OCI-LY1 (cell line): Measurements from ENCODE around the gene HAUS3.

Source experiments
- H2AFZ ChIP-seq: fragments of 200-600 bp; sonication (generic), shearing (Covaris generic); 2 replicates; pipeline ENCODE4 v1.6.0; 2014; ENCODE audit warnings: antibody characterized with exemption, mild to moderate bottlenecking, low read length
- H3F3A ChIP-seq: fragments of 200-600 bp; sonication (generic), shearing (Covaris generic); 2 replicates; pipeline ENCODE4 v1.6.0; 2014; ENCODE audit warnings: mild to moderate bottlenecking, antibody characterized with exemption, low read length, moderate library complexity; ENCODE audit not compliant: insufficient read depth
- H3K27ac ChIP-seq: fragments of 200-600 bp; sonication (generic); 2 replicates; pipeline ENCODE4 v1.5.1; 2014; ENCODE audit warnings: low read length, mixed run types, mild to moderate bottlenecking, low read depth; ENCODE audit not compliant: poor library complexity, severe bottlenecking
- H3K27me3 ChIP-seq: fragments of 200-600 bp; sonication (generic); 2 replicates; pipeline ENCODE4 v1.6.0; 2014; ENCODE audit warnings: antibody characterized with exemption, mild to moderate bottlenecking, low read length, moderate library complexity; ENCODE audit not compliant: insufficient read depth
- H3K36me3 ChIP-seq: fragments of 200-600 bp; sonication (generic); 2 replicates; pipeline ENCODE4 v1.6.1; 2014; ENCODE audit warnings: mild to moderate bottlenecking, antibody characterized with exemption, low read length, moderate library complexity, mixed read lengths; ENCODE audit not compliant: insufficient read depth
- H3K4me1 ChIP-seq: fragments of 200-600 bp; sonication (generic); 2 replicates; pipeline ENCODE4 v1.5.1; 2014; ENCODE audit warnings: mild to moderate bottlenecking, low read length, moderate library complexity; ENCODE audit not compliant: insufficient read depth, severe bottlenecking
- H3K4me2 ChIP-seq: fragments of 200-600 bp; sonication (generic), shearing (Covaris generic); 2 replicates; pipeline ENCODE4 v1.6.1; 2014; ENCODE audit warnings: low read length
- H3K4me3 ChIP-seq: fragments of 200-600 bp; sonication (generic); 2 replicates; pipeline ENCODE4 v1.5.1; 2014; ENCODE audit warnings: low read length, low read depth, mild to moderate bottlenecking, mixed read lengths; ENCODE audit not compliant: poor library complexity, severe bottlenecking
- H3K79me2 ChIP-seq: fragments of 200-600 bp; shearing (Covaris generic); 2 replicates; pipeline ENCODE4 v1.6.1; 2016; ENCODE audit warnings: mixed run types, low read length, mixed read lengths; ENCODE audit not compliant: insufficient read depth
- H3K9ac ChIP-seq: fragments of 200-600 bp; sonication (generic), shearing (Covaris generic); 2 replicates; pipeline ENCODE4 v1.6.1; 2014; ENCODE audit warnings: mild to moderate bottlenecking, low read length, mixed read lengths
- H3K9me2 ChIP-seq: fragments of 200-600 bp; sonication (generic), shearing (Covaris generic); 2 replicates; pipeline ENCODE4 v1.6.1; 2014; ENCODE audit warnings: low read depth, mild to moderate bottlenecking, low read length, mixed read lengths
- H3K9me3 ChIP-seq: fragments of 200-600 bp; shearing (Covaris generic); 2 replicates; pipeline ENCODE4 v1.6.1; 2014; ENCODE audit warnings: low read length, mixed read lengths
- H4K20me1 ChIP-seq: fragments of 200-600 bp; sonication (generic), shearing (Covaris generic); 2 replicates; pipeline ENCODE4 v1.6.0; 2016; ENCODE audit warnings: mild to moderate bottlenecking, low read length; ENCODE audit not compliant: insufficient read depth
- EZH2 ChIP-seq: fragments of 200-600 bp; sonication (generic), shearing (Covaris generic); IDR thresholded peaks from 2 replicates; pipeline ENCODE4 v1.8.0; 2017; ENCODE audit warnings: borderline replicate concordance, mixed run types, mild to moderate bottlenecking, antibody characterized with exemption, low read length, moderate library complexity, mixed read lengths
- TF ChIP-seq, protein P1 (sequence below): fragments of 200-600 bp; sonication (generic), shearing (Covaris generic); IDR thresholded peaks from 2 replicates; pipeline ENCODE4 v1.5.1; 2017; ENCODE audit warnings: mild to moderate bottlenecking, antibody characterized with exemption, low read length, moderate library complexity, mixed read lengths

HAUS3 gene

DNA sequence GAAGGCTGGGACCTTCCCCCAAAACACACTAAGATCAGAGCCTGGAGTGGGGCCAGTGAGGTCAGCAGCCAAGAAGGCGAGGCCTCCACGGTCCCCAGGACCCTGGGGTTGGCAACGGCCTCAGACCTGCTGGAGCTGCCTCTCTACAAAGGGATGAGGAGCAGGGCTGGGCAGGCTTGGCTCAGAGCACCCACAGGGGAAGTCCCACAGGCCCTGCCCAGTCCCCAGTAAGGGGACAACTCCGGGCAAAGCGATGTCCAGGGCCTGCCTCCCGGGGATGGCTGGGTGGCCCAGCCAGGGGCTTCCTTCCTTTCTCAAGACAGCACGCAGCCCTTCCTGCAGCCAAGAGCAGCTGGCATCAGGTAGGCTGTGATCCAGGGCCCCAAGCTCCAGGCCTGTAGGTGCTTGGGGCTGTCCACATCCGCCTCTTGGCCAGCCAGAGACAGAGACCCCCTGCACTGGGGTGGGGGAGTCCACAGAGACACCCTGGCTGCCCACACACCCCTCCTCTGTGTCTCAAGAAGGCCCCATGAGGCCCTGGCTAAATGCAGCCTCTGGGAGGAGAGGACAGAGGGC, 14.3 kb upstream of the HAUS3 start:
- Histone ChIP-seq H2AFZ (no peak overlapping the region), H3K27me3 (no peaks in the 10 kb centered on the region), H4K20me1 (no peaks in the 10 kb centered on the region), H3F3A (no peaks in the 10 kb centered on the region), H3K79me2 (no peaks in the 10 kb centered on the region), H3K9ac (no peak overlapping the region), H3K9me3 (no peaks in the 10 kb centered on the region), H3K27ac (no peak overlapping the region), H3K9me2 (no peaks in the 10 kb centered on the region), H3K4me1 (peaks cover 10% of the 10 kb centered on the region), H3K4me3 (no peak overlapping the region), H3K4me2 (no peak overlapping the region), H3K36me3 (no peaks in the 10 kb centered on the region)
- TF ChIP-seq EZH2, result no peak
- TF ChIP-seq, protein P1, sequence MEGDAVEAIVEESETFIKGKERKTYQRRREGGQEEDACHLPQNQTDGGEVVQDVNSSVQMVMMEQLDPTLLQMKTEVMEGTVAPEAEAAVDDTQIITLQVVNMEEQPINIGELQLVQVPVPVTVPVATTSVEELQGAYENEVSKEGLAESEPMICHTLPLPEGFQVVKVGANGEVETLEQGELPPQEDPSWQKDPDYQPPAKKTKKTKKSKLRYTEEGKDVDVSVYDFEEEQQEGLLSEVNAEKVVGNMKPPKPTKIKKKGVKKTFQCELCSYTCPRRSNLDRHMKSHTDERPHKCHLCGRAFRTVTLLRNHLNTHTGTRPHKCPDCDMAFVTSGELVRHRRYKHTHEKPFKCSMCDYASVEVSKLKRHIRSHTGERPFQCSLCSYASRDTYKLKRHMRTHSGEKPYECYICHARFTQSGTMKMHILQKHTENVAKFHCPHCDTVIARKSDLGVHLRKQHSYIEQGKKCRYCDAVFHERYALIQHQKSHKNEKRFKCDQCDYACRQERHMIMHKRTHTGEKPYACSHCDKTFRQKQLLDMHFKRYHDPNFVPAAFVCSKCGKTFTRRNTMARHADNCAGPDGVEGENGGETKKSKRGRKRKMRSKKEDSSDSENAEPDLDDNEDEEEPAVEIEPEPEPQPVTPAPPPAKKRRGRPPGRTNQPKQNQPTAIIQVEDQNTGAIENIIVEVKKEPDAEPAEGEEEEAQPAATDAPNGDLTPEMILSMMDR, result no peak

DNA sequence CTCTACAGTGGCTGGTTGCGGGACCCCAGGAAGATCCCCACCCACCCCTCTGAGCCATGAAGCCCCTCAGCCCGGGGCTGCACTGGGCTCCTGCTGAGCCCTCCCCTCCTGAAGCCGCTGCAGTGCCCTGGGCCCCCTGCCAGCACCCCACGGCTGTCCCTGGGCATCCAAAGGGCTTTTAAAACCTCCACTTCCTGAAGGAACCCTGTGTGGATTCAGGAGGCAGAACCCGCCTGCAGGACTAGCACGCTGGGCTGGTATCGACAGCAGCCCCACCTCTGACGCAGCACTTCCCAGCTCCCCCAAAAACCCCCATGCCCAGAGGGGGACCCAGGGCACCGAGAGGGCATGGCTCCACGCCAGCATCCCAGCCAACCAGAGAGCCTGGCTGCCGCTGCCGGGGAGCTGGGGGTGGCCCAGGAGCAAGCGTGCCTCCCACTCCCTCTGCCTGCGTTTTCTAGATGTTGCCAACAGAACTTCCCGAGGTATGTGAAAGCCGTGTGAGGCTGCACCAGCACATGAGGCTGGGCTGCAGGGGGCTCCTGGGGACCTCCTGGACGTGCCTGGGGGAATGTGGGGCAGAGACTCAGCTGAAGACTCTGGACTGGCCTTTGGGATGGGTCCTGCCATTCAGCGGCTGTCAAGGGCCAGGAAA, 13.7 kb upstream of the HAUS3 start:
- Histone ChIP-seq H3K9me3 (no peaks in the 10 kb centered on the region), H3K9me2 (no peaks in the 10 kb centered on the region), H2AFZ (no peak overlapping the region), H4K20me1 (no peaks in the 10 kb centered on the region), H3K79me2 (no peaks in the 10 kb centered on the region), H3K4me3 (no peak overlapping the region), H3K27ac (no peak overlapping the region), H3F3A (no peaks in the 10 kb centered on the region), H3K27me3 (no peaks in the 10 kb centered on the region), H3K4me2 (no peak overlapping the region), H3K9ac (no peak overlapping the region), H3K36me3 (no peaks in the 10 kb centered on the region), H3K4me1 (peaks cover 7% of the 10 kb centered on the region)
- TF ChIP-seq EZH2, result no peak
- TF ChIP-seq, protein P1, result no peak

DNA sequence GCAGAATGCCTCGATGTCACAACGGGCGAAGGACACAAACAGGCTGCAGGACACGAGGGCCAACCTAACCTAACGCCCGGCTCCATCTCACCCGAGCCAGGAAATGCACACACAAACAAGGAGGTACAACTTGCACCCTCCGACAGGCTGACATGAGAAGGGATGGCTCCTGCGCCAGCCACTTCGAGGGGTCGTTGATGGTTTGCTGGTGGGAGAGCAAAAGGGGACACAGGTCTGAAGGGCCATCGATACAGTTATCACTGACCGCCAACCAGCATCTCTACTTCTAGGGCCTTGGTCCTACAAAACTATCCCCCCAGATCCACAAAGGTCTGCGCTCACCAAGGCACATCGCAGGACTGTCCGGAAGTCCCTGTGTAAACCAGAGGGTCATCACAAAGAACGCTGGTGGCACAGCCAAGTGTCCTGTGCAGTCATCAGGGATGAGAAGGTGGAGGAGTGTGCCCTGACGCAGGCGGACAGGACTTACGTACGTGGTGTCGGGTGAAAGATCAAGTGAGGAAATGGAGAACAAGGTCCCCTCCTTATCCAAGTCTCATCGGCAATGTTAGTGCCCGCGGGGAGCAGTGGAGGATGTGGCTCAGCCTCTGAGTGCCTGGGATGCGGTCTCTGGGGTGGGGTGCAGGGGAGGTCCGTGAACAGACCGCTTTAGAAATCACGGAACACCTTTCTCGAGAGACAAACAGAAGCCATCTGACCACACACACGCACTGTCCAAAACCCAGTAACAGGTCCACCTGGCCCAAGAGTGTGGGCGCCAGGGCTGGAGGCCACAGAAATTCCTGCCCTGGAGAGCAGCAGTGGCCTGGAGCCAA, 13.0 kb upstream of the HAUS3 start:
- no peaks in the 10 kb centered on the region for H3K9me2 ChIP-seq
- H2AFZ ChIP-seq, result no peak overlapping the region
- no peaks in the 10 kb centered on the region for H3F3A ChIP-seq
- H3K27me3 ChIP-seq, result no peaks in the 10 kb centered on the region
- H3K36me3 ChIP-seq, result no peaks in the 10 kb centered on the region
- no peaks in the 10 kb centered on the region for H3K79me2 ChIP-seq
- H3K9ac ChIP-seq, result no peak overlapping the region
- no peak overlapping the region for H3K27ac ChIP-seq
- no peak overlapping the region for H3K4me3 ChIP-seq
- TF ChIP-seq, protein P1, result no peak
- no peak for TF ChIP-seq EZH2
- H3K4me1 ChIP-seq, result peaks cover under 1% of the 10 kb centered on the region
- H3K9me3 ChIP-seq, result no peaks in the 10 kb centered on the region
- H3K4me2 ChIP-seq, result no peak overlapping the region
- H4K20me1 ChIP-seq, result no peaks in the 10 kb centered on the region
